CMK (cell line): ENCODE results near the gene CUX1.

Experiments used
- DNase-seq: peaks from one replicate; pipeline ENCODE4 v3.0.0-alpha.2; 2010; ENCODE audit warnings: low read depth

The CUX1 gene

GRCh38 chr7:102185796-102186195, 368.4 kb downstream of the CUX1 start:
- no peak for DNase-seq

- DNase-seq: no peak
Observed at GRCh38 chr7:102186306-102186705, 368.9 kb downstream of the CUX1 start.

- DNase-seq: no peak
Observed at GRCh38 chr7:102188746-102189145, 371.3 kb downstream of the CUX1 start.

GRCh38 chr7:102189756-102190155, 372.3 kb downstream of the CUX1 start:
- no peak for DNase-seq

GRCh38 chr7:102190776-102191350, 373.4 kb downstream of the CUX1 start:
- no peak for DNase-seq

- DNase-seq: no peak
Observed at GRCh38 chr7:102191556-102192379, 374.3 kb downstream of the CUX1 start.

- no peak for DNase-seq
Observed at GRCh38 chr7:102192790-102193189, 375.4 kb downstream of the CUX1 start.

GRCh38 chr7:102193806-102194205, 376.4 kb downstream of the CUX1 start:
- no peak for DNase-seq

- DNase-seq: no peak
Observed at GRCh38 chr7:102195361-102195760, 377.9 kb downstream of the CUX1 start.

GRCh38 chr7:102196028-102196427, 378.6 kb downstream of the CUX1 start:
- DNase-seq: no peak

- no peak for DNase-seq
Observed at GRCh38 chr7:102197161-102197560, 379.7 kb downstream of the CUX1 start.

GRCh38 chr7:102197599-102197998, 380.2 kb downstream of the CUX1 start:
- no peak for DNase-seq

GRCh38 chr7:102198417-102198956, 381.1 kb downstream of the CUX1 start:
- DNase-seq: no peak

GRCh38 chr7:102201576-102201975, 384.1 kb downstream of the CUX1 start:
- DNase-seq: no peak

- no peak for DNase-seq
Observed at GRCh38 chr7:102202556-102202955, 385.1 kb downstream of the CUX1 start.

GRCh38 chr7:102203218-102203617, 385.8 kb downstream of the CUX1 start:
- no peak for DNase-seq

- no peak for DNase-seq
Observed at GRCh38 chr7:102204212-102204611, 386.8 kb downstream of the CUX1 start.

- DNase-seq: no peak
Observed at GRCh38 chr7:102205915-102206314, 388.5 kb downstream of the CUX1 start.

GRCh38 chr7:102208826-102209225, 391.4 kb downstream of the CUX1 start:
- DNase-seq: no peak

- DNase-seq: no peak
Observed at GRCh38 chr7:102210787-102211186, 393.4 kb downstream of the CUX1 start.

- DNase-seq: no peak
Observed at GRCh38 chr7:102211590-102212550, 394.4 kb downstream of the CUX1 start.

GRCh38 chr7:102214477-102215072, 397.1 kb downstream of the CUX1 start:
- DNase-seq: no peak
